OCI-LY3 (cell line): Measurements from ENCODE around the gene DISP1.

Source experiments
- EZH2phosphoT487 ChIP-seq: fragments of 200-600 bp; shearing (Covaris generic); IDR thresholded peaks from 2 replicates; pipeline ENCODE4 v1.6.1; 2018; ENCODE audit warnings: antibody characterized with exemption, mixed run types, low read depth
- TF ChIP-seq, protein P1 (sequence below): fragments of 200-600, 300-600 bp; sonication (generic); IDR thresholded peaks from 2 replicates; pipeline ENCODE4 v1.5.1; 2014; ENCODE audit warnings: antibody characterized with exemption, low read length, low read depth

GRCh38 chr1:222767152-222767571 lies 47.7 kb upstream of the DISP1 start:
- TF ChIP-seq, protein P1, sequence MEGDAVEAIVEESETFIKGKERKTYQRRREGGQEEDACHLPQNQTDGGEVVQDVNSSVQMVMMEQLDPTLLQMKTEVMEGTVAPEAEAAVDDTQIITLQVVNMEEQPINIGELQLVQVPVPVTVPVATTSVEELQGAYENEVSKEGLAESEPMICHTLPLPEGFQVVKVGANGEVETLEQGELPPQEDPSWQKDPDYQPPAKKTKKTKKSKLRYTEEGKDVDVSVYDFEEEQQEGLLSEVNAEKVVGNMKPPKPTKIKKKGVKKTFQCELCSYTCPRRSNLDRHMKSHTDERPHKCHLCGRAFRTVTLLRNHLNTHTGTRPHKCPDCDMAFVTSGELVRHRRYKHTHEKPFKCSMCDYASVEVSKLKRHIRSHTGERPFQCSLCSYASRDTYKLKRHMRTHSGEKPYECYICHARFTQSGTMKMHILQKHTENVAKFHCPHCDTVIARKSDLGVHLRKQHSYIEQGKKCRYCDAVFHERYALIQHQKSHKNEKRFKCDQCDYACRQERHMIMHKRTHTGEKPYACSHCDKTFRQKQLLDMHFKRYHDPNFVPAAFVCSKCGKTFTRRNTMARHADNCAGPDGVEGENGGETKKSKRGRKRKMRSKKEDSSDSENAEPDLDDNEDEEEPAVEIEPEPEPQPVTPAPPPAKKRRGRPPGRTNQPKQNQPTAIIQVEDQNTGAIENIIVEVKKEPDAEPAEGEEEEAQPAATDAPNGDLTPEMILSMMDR, result no peak
- no peak for TF ChIP-seq EZH2phosphoT487
